AML-193 (cell line): ENCODE data around the gene SNCB.
A peak's percentile ranks its signal among the peaks of the same experiment; 100 is the strongest.
"Not testable (repeated sequence)": the region's sequence is repeated elsewhere in the genome, so short reads cannot be mapped to it uniquely, and the experiment has no call there.

ENCODE experiments used
- DNase-seq, 2 experiments: peaks; one replicate each; lab custom pipeline; 2025; lab: John Stamatoyannopoulos, UW

SNCB gene

GRCh38 chr5:176624142-176624541 is 6.2 kb downstream of the SNCB start:
- DNase-seq = no peak

- DNase-seq = no peak
Measured at GRCh38 chr5:176621661-176622079, 8.7 kb downstream of the SNCB start.

- DNase-seq = no peak
Measured at GRCh38 chr5:176620333-176620981, 9.9 kb downstream of the SNCB start.

GRCh38 chr5:176619569-176620332 is 10.6 kb downstream of the SNCB start:
- DNase-seq = no peak

GRCh38 chr5:176619203-176619568 is 11.1 kb downstream of the SNCB start:
- no peak for DNase-seq

GRCh38 chr5:176618783-176619182 is 11.6 kb downstream of the SNCB start:
- no peak for DNase-seq

GRCh38 chr5:176616511-176616910 is 13.8 kb downstream of the SNCB start:
- no peak for DNase-seq

GRCh38 chr5:176614805-176615478 is 15.4 kb downstream of the SNCB start:
- no peak for DNase-seq

- no peak for DNase-seq
Measured at GRCh38 chr5:176612855-176613254, 17.5 kb downstream of the SNCB start.

GRCh38 chr5:176612008-176612407 is 18.3 kb downstream of the SNCB start:
- no peak for DNase-seq

GRCh38 chr5:176611435-176611834 is 18.9 kb downstream of the SNCB start:
- peak; percentile 47 to 48 for DNase-seq

- DNase-seq = no peak
Measured at GRCh38 chr5:176610435-176610773, 19.9 kb downstream of the SNCB start.

GRCh38 chr5:176609724-176610434 is 20.5 kb downstream of the SNCB start, which contains the start of gene GPRIN1:
Gene GPRIN1, minus strand, starts transcription at chr5:176610156. Its CDS starts 10,322 bp downstream, at chr5:176599834.
- DNase-seq = peak; percentile 9 to 20

GRCh38 chr5:176608937-176609723 is 21.2 kb downstream of the SNCB start:
- DNase-seq = no peak

GRCh38 chr5:176608142-176608705 is 22.1 kb downstream of the SNCB start:
- no peak for DNase-seq

- DNase-seq = no peak
Measured at GRCh38 chr5:176606875-176607274, 23.5 kb downstream of the SNCB start.

GRCh38 chr5:176606032-176606431 is 24.3 kb downstream of the SNCB start:
- no peak for DNase-seq

- DNase-seq = no peak
Measured at GRCh38 chr5:176603091-176603490, 27.2 kb downstream of the SNCB start.

- DNase-seq = no peak
Measured at GRCh38 chr5:176601901-176602482, 28.3 kb downstream of the SNCB start.

GRCh38 chr5:176599749-176600430 is 30.4 kb downstream of the SNCB start:
- DNase-seq = not testable (repeated sequence)
